SK-N-SH treated with all-trans-retinoic acid at 6 μM for 48 hours (cell line): Measurements from ENCODE around the gene PDE6A.

ENCODE experiments used
- CREB5 ChIP-seq: fragments of 250-450 bp; sonication (Bioruptor Pico); IDR thresholded peaks from 2 replicates; pipeline ENCODE4 v1.5.1; 2020; ENCODE audit warnings: low read depth, mild to moderate bottlenecking, moderate library complexity
- CSRNP3 ChIP-seq: fragments of 250-450 bp; sonication (Bioruptor Pico); IDR thresholded peaks from 2 replicates; pipeline ENCODE4 v1.5.1; 2021; ENCODE audit warnings: mild to moderate bottlenecking, moderate library complexity
- RARB ChIP-seq: fragments of 250-450 bp; sonication (Bioruptor Pico); IDR thresholded peaks from 2 replicates; pipeline ENCODE4 v1.8.0; 2021; ENCODE audit warnings: mild to moderate bottlenecking, moderate library complexity
- TSHZ2 ChIP-seq: fragments of 250-450 bp; sonication (Bioruptor Pico); IDR thresholded peaks from 2 replicates; pipeline ENCODE4 v1.5.0; 2020; ENCODE audit warnings: mild to moderate bottlenecking, moderate library complexity
- ZC3H10 ChIP-seq: fragments of 250-450 bp; sonication (Bioruptor Pico); IDR thresholded peaks from 2 replicates; pipeline ENCODE4 v1.5.1; 2021; ENCODE audit warnings: mild to moderate bottlenecking, moderate library complexity
- ZFP3 ChIP-seq: fragments of 250-450 bp; sonication (Bioruptor Pico); IDR thresholded peaks from 2 replicates; pipeline ENCODE4 v1.5.0; 2020; ENCODE audit warnings: mild to moderate bottlenecking, moderate library complexity
- ZFP30 ChIP-seq: fragments of 450-650 bp; formaldehyde crosslinking; IDR thresholded peaks from 2 replicates; pipeline ENCODE4 v1.5.0; 2022; ENCODE audit warnings: mild to moderate bottlenecking, moderate library complexity
- TF ChIP-seq, protein P1 (sequence below): fragments of 250-450 bp; sonication (Bioruptor Pico); IDR thresholded peaks from 2 replicates; pipeline ENCODE4 v1.8.0; 2020; ENCODE audit warnings: mild to moderate bottlenecking, moderate library complexity, borderline replicate concordance

- no peak for TF ChIP-seq RARB
- TF ChIP-seq ZFP30 (CRISPR knock-in tag) = no peak
- TF ChIP-seq ZFP3 (CRISPR knock-in tag) = no peak
- no peak for TF ChIP-seq CREB5
- TF ChIP-seq TSHZ2 (CRISPR knock-in tag) = no peak
- no peak for TF ChIP-seq ZC3H10 (CRISPR knock-in tag)
- TF ChIP-seq CSRNP3 = no peak
- TF ChIP-seq, protein P1, sequence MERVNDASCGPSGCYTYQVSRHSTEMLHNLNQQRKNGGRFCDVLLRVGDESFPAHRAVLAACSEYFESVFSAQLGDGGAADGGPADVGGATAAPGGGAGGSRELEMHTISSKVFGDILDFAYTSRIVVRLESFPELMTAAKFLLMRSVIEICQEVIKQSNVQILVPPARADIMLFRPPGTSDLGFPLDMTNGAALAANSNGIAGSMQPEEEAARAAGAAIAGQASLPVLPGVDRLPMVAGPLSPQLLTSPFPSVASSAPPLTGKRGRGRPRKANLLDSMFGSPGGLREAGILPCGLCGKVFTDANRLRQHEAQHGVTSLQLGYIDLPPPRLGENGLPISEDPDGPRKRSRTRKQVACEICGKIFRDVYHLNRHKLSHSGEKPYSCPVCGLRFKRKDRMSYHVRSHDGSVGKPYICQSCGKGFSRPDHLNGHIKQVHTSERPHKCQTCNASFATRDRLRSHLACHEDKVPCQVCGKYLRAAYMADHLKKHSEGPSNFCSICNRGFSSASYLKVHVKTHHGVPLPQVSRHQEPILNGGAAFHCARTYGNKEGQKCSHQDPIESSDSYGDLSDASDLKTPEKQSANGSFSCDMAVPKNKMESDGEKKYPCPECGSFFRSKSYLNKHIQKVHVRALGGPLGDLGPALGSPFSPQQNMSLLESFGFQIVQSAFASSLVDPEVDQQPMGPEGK (CRISPR knock-in tag) = no peak
Measured at GRCh38 chr5:149957855-149958254, 13.3 kb upstream of the PDE6A start.
